HepG2 (cell line): ENCODE data around the gene MGST2. TPM values are rescaled to one million over a fixed set of nuclear protein-coding genes. Genes with fewer than 3 reads are reported as not detected.

Source experiments
- BCL6 ChIP-seq: IDR thresholded peaks from 2 replicates; pipeline ENCODE4 v1.6.1; 2016; ENCODE audit warnings: missing genetic modification reagents, missing compliant biosample characterization
- HBP1 ChIP-seq: IDR thresholded peaks from 2 replicates; pipeline ENCODE4 v1.6.1; 2016; ENCODE audit warnings: low read depth, control low read depth
- HHEX ChIP-seq: IDR thresholded peaks from 2 replicates; pipeline ENCODE4 v1.6.1; 2016; ENCODE audit warnings: control low read depth
- HMG20B ChIP-seq: conservative IDR thresholded peaks from 2 replicates; pipeline ENCODE4 v1.6.1; 2016; ENCODE audit warnings: missing genetic modification reagents, missing compliant biosample characterization
- HNRNPLL ChIP-seq: fragments of 200-400 bp; formaldehyde crosslinking; IDR thresholded peaks from 2 replicates; pipeline ENCODE4 v1.6.1; 2017; ENCODE audit warnings: mild to moderate bottlenecking, low read depth, low read length; ENCODE audit not compliant: poor library complexity, severe bottlenecking
- KDM5A ChIP-seq: fragments of 200-600 bp; sonication (generic); IDR thresholded peaks from 2 replicates; pipeline ENCODE4 v1.7.0; 2018; ENCODE audit warnings: antibody characterized with exemption, mild to moderate bottlenecking, low read length, borderline replicate concordance
- NRL ChIP-seq: sonication (generic); formaldehyde crosslinking; IDR thresholded peaks from 2 replicates; pipeline ENCODE4 v1.5.0; 2020; ENCODE audit warnings: missing genetic modification reagents, mild to moderate bottlenecking, moderate library complexity, borderline replicate concordance
- PAX8 ChIP-seq: sonication (generic); formaldehyde crosslinking; IDR thresholded peaks from 2 replicates; pipeline ENCODE4 v1.8.0; 2022; ENCODE audit warnings: mild to moderate bottlenecking, missing genetic modification reagents, borderline replicate concordance
- PBX3 ChIP-seq: sonication (generic); formaldehyde crosslinking; IDR thresholded peaks from 2 replicates; pipeline ENCODE4 v1.8.1; 2023; ENCODE audit warnings: missing genetic modification reagents, inconsistent platforms, borderline replicate concordance
- POLR2A ChIP-seq, 2 experiments: IDR thresholded peaks; 2 replicates each; pipeline ENCODE4 v1.6.1; 2011; ENCODE audit warnings: low read depth in 2 of 2, low read length in 2 of 2, mild to moderate bottlenecking in 1 of 2, moderate library complexity in 1 of 2; ENCODE audit not compliant: insufficient read depth in 1 of 2
- PPARG ChIP-seq: conservative IDR thresholded peaks from 2 replicates; pipeline ENCODE4 v1.6.1; 2016; ENCODE audit warnings: missing biosample characterization, missing genetic modification reagents
- TERF1 ChIP-seq: sonication (generic); formaldehyde crosslinking; IDR thresholded peaks from 2 replicates; pipeline ENCODE4 v1.8.0; 2022; ENCODE audit warnings: mild to moderate bottlenecking, missing genetic modification reagents, moderate library complexity
- ZBTB33 ChIP-seq: sonication (generic); formaldehyde crosslinking; IDR thresholded peaks from 2 replicates; pipeline ENCODE4 v1.4.0; 2020; ENCODE audit warnings: missing genetic modification reagents
- ZNF232 ChIP-seq: sonication (generic); formaldehyde crosslinking; IDR thresholded peaks from 2 replicates; pipeline ENCODE4 v1.4.0; 2020; ENCODE audit warnings: missing genetic modification reagents, borderline replicate concordance
- ZNF275 ChIP-seq: sonication (generic); formaldehyde crosslinking; IDR thresholded peaks from 2 replicates; pipeline ENCODE4 v1.8.0; 2022; ENCODE audit warnings: missing genetic modification reagents, mild to moderate bottlenecking, inconsistent platforms, borderline replicate concordance
- ZNF510 ChIP-seq: sonication (generic); formaldehyde crosslinking; IDR thresholded peaks from 2 replicates; pipeline ENCODE4 v1.4.0; 2020; ENCODE audit warnings: low read depth, mild to moderate bottlenecking, missing genetic modification reagents
- ZNF512B ChIP-seq: sonication (generic); formaldehyde crosslinking; IDR thresholded peaks from 2 replicates; pipeline ENCODE4 v1.5.1; 2020; ENCODE audit warnings: missing genetic modification reagents, mild to moderate bottlenecking, borderline replicate concordance
- ZNF766 ChIP-seq: sonication (generic); formaldehyde crosslinking; IDR thresholded peaks from 2 replicates; pipeline ENCODE4 v1.5.0; 2020; ENCODE audit warnings: missing genetic modification reagents, borderline replicate concordance
- polyA plus RNA-seq, 8 experiments: library from polyadenylated mRNA; depleted of rRNA in 3 of 8; stranded (reverse) in 7 of 8; unstranded in 1 of 8; fragments of >200 nt; fragmentation: Illumina TruSeq in 4 of 8; extraction: Trizol in 4 of 8; gene quantifications; 2 replicates each; pipeline versions ENCODE4 v1.2.1 to v1.2.3, GENCODE V29; 2011 to 2016; ENCODE audit warnings: low read depth in 4 of 8, missing spikeins in 1 of 8, mixed read lengths in 1 of 8; ENCODE audit not compliant: insufficient read depth in 1 of 8
- total RNA-seq, 5 experiments: library from RNA; depleted of rRNA; stranded (reverse); fragments of >200 nt; fragmentation: Illumina TruSeq; extraction: Trizol; gene quantifications; 2 replicates each; pipeline ENCODE4 v1.2.3, GENCODE V29; 2016; ENCODE audit warnings: low read depth in 1 of 5

The MGST2 gene
- total and polyA plus RNA-seq, 2 of the 13 experiments (the other 11 are each of a cell fraction or from before 2014, with no cell fraction given) = 205 to 416 TPM

GRCh38 chr4:139676913-139677585, 11.4 kb downstream of the MGST2 start (continued):
- no peak for TF ChIP-seq HBP1 (CRISPR knock-in tag)
- TF ChIP-seq ZNF275 (CRISPR knock-in tag) = no peak
- TF ChIP-seq PAX8 = no peak
- TF ChIP-seq PPARG (CRISPR knock-in tag) = no peak
- TF ChIP-seq HNRNPLL = no peak
- TF ChIP-seq ZBTB33 = no peak
- TF ChIP-seq PBX3 = no peak
- TF ChIP-seq ZNF510 (CRISPR knock-in tag) = no peak
- TF ChIP-seq ZNF512B (CRISPR knock-in tag) = no peak
- no peak for TF ChIP-seq ZNF232 (CRISPR knock-in tag)
- no peak for TF ChIP-seq KDM5A
- TF ChIP-seq HMG20B (CRISPR knock-in tag) = peak; percentile 77
- no peak for TF ChIP-seq HHEX (CRISPR knock-in tag)
- TF ChIP-seq NRL = no peak
- no peak for TF ChIP-seq TERF1 (CRISPR knock-in tag)
- no peak for TF ChIP-seq ZNF766
- peak in 1 of 2 experiments; percentile 21; a peak in 1 of 4 replicates for TF ChIP-seq POLR2A (IDR thresholded peaks at IDR 0.05; ENCODE audit: insufficient read depth in 1 of 2, low read depth in 2 of 2, low read length in 2 of 2)
- no peak for TF ChIP-seq BCL6
